ENCODE results near the gene RBMS3. TPM values are rescaled to one million over a fixed set of nuclear protein-coding genes. Genes with fewer than 3 reads are reported as not detected.

RBMS3 gene
- total RNA-seq, 4 donors from 2014 or later, result 51.5 to 76.0 (median 66.6) TPM

- TF ChIP-seq EP300 (IDR thresholded peaks at IDR 0.05) (no peak), CTCF (IDR thresholded peaks at IDR 0.05) (no peak), POLR2A (IDR thresholded peaks at IDR 0.05) (no peak), POLR2AphosphoS5 (IDR thresholded peaks at IDR 0.05) (no peak)
- no peak overlapping the region for H3K4me3 ChIP-seq
- ATAC-seq, result no peak
- H3K4me1 ChIP-seq, result no peaks in the 10 kb centered on the region
- 89 to 94% methylated on average over 5 to 6 of the region's 6 CpGs for WGBS, 2 donors (ENCODE audit: low coverage in 1 of 2)
- H3K9me3 ChIP-seq, result no peaks in the 10 kb centered on the region
- no peak overlapping the region for H3K27ac ChIP-seq
- no peaks in the 10 kb centered on the region for H3K36me3 ChIP-seq
- no peaks in the 10 kb centered on the region for H3K27me3 ChIP-seq
These were observed 31.0 kb upstream of the RBMS3 start for GRCh38 chr3:29249829-29250345.

- H3K36me3 ChIP-seq, result no peaks in the 10 kb centered on the region
- H3K4me3 ChIP-seq, result no peak overlapping the region
- no peak overlapping the region for H3K27ac ChIP-seq
- no peaks in the 10 kb centered on the region for H3K4me1 ChIP-seq
- 85 to 90% methylated on average over 2 of the region's 5 CpGs for WGBS, 2 donors (ENCODE audit: low coverage in 1 of 2)
- no peaks in the 10 kb centered on the region for H3K27me3 ChIP-seq
- H3K9me3 ChIP-seq, result no peaks in the 10 kb centered on the region
- no peak for ATAC-seq
- TF ChIP-seq POLR2AphosphoS5 (IDR thresholded peaks at IDR 0.05), result no peak
- TF ChIP-seq EP300 (IDR thresholded peaks at IDR 0.05), result no peak
- TF ChIP-seq POLR2A (IDR thresholded peaks at IDR 0.05), result no peak
- TF ChIP-seq CTCF (IDR thresholded peaks at IDR 0.05), result no peak
These were observed 24.8 kb upstream of the RBMS3 start for GRCh38 chr3:29255854-29256696.

GRCh38 chr3:29258161-29258560 is 22.7 kb upstream of the RBMS3 start:
- WGBS, 2 donors (ENCODE audit: low coverage in 1 of 2), result 83 to 100% methylated on average over 2 to 3 of the region's 3 CpGs
- no peak overlapping the region for H3K27ac ChIP-seq
- TF ChIP-seq POLR2A (IDR thresholded peaks at IDR 0.05), result no peak
- TF ChIP-seq POLR2AphosphoS5 (IDR thresholded peaks at IDR 0.05), result no peak
- TF ChIP-seq EP300 (IDR thresholded peaks at IDR 0.05), result no peak
- ATAC-seq, result no peak
- no peak overlapping the region for H3K4me3 ChIP-seq
- H3K9me3 ChIP-seq, result no peaks in the 10 kb centered on the region
- no peaks in the 10 kb centered on the region for H3K36me3 ChIP-seq
- H3K27me3 ChIP-seq, result no peaks in the 10 kb centered on the region
- no peaks in the 10 kb centered on the region for H3K4me1 ChIP-seq

GRCh38 chr3:29261119-29261518 is 19.8 kb upstream of the RBMS3 start:
- Histone ChIP-seq H3K9me3 (no peaks in the 10 kb centered on the region), H3K4me3 (no peak overlapping the region), H3K27ac (no peak overlapping the region), H3K4me1 (no peaks in the 10 kb centered on the region), H3K36me3 (no peaks in the 10 kb centered on the region), H3K27me3 (no peaks in the 10 kb centered on the region)
- 85 to 94% methylated on average over 2 of the region's 2 CpGs for WGBS, 2 donors (ENCODE audit: low coverage in 1 of 2)
- no peak for TF ChIP-seq EP300 (IDR thresholded peaks at IDR 0.05)
- TF ChIP-seq CTCF (IDR thresholded peaks at IDR 0.05), result no peak
- TF ChIP-seq POLR2A (IDR thresholded peaks at IDR 0.05), result no peak
- TF ChIP-seq POLR2AphosphoS5 (IDR thresholded peaks at IDR 0.05), result no peak
- ATAC-seq, result no peak

GRCh38 chr3:29263476-29263875 is 17.4 kb upstream of the RBMS3 start:
- Histone ChIP-seq H3K36me3 (no peaks in the 10 kb centered on the region), H3K4me1 (no peaks in the 10 kb centered on the region), H3K4me3 (no peak overlapping the region), H3K27me3 (no peaks in the 10 kb centered on the region), H3K9me3 (no peaks in the 10 kb centered on the region), H3K27ac (no peak overlapping the region)
- TF ChIP-seq CTCF (IDR thresholded peaks at IDR 0.05) (no peak), POLR2A (IDR thresholded peaks at IDR 0.05) (no peak), EP300 (IDR thresholded peaks at IDR 0.05) (no peak), POLR2AphosphoS5 (IDR thresholded peaks at IDR 0.05) (no peak)
- 95 to 96% methylated on average over 4 of the region's 4 CpGs for WGBS, 2 donors (ENCODE audit: low coverage in 1 of 2)
- no peak for ATAC-seq
